Measurements from ENCODE around the gene CPA1. TPM values are rescaled to one million over a fixed set of nuclear protein-coding genes. Genes with fewer than 3 reads are reported as not detected.

CPA1 gene
- total and polyA plus RNA-seq, 8 donors: 1.7 to 17.3 (median 5.5) TPM; not detected in 5

DNA sequence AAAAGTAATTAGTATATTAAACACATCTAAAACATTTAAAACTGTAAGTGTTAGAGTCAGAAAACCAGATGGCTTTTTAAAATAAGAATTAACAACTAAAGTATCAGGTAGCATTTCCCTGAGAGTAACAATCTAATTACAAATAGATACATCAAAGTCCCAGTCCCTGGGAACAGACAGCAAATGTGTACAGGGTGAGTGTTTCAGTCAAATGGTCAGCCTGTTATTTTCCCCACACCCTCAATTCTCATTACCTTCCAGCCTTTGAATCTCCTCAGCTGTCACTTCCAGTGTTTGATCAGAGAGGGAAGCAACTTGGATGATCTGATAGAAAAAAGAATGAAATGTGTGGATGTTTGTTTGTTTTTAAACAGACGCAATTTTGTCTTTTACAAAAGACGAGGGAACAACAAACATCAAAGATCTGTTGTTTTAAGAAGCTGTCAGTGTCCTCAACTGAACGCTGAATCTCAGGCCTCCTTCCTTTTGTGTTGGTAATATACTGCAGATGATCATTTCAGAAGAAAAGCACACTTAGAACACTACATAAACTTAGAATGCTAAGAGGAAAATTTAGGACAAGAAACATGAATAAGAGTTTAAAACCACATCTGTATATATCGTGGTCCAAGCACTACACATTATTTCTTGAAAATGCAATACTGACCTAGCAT lies 30.7 kb downstream of the CPA1 start:
- TF ChIP-seq, protein P1, sequence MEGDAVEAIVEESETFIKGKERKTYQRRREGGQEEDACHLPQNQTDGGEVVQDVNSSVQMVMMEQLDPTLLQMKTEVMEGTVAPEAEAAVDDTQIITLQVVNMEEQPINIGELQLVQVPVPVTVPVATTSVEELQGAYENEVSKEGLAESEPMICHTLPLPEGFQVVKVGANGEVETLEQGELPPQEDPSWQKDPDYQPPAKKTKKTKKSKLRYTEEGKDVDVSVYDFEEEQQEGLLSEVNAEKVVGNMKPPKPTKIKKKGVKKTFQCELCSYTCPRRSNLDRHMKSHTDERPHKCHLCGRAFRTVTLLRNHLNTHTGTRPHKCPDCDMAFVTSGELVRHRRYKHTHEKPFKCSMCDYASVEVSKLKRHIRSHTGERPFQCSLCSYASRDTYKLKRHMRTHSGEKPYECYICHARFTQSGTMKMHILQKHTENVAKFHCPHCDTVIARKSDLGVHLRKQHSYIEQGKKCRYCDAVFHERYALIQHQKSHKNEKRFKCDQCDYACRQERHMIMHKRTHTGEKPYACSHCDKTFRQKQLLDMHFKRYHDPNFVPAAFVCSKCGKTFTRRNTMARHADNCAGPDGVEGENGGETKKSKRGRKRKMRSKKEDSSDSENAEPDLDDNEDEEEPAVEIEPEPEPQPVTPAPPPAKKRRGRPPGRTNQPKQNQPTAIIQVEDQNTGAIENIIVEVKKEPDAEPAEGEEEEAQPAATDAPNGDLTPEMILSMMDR (IDR thresholded peaks at IDR 0.05): no peak
- no peak for TF ChIP-seq POLR2A (IDR thresholded peaks at IDR 0.05)
- no peak for TF ChIP-seq POLR2AphosphoS5 (IDR thresholded peaks at IDR 0.05)
- no peak for TF ChIP-seq EP300 (IDR thresholded peaks at IDR 0.05)
- intact Hi-C loops (cut with DNase I; ENCODE audit: low total_unique reads): no loop called here
- no peak for DNase-seq
- H3K27me3 ChIP-seq: no peaks in the 10 kb centered on the region
- H3K9me3 ChIP-seq: no peaks in the 10 kb centered on the region
- WGBS, 5 donors: 66 to 84% (median 78%) methylated on average over 4 of the region's 4 CpGs
- no peak overlapping the region for H3K4me3 ChIP-seq
- peaks cover 0 to 6% (median 0%) of the 10 kb centered on the region in 4 donors for H3K4me1 ChIP-seq
- peaks cover 0 to 3% (median 0%) of the 10 kb centered on the region in 4 donors for H3K36me3 ChIP-seq
- no peak overlapping the region for H3K27ac ChIP-seq

DNA sequence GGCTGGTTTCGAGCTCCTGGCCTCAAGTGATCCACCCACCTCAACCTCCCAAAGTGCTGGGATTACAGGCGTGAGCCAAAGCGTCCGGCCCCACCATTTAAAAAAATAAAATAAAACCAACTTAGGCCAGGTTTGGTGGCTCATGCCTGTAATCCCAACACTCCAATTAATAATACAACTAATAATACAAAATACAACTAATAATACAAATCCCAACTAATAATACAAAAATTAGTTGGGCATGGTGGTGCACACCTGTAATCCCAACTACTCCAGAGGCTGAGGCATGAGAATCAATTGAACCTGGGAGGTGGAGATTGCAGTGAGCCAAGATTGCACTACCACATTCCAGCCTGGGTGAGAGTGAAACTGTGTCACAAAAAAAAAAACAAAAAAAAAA lies 32.9 kb downstream of the CPA1 start:
- no peaks in the 10 kb centered on the region for H3K27me3 ChIP-seq
- 81 to 100% (median 98%) methylated on average over 4 of the region's 4 CpGs for WGBS, 5 donors
- no peaks in the 10 kb centered on the region for H3K9me3 ChIP-seq
- peaks cover 0 to 3% (median 0%) of the 10 kb centered on the region in 4 donors for H3K36me3 ChIP-seq
- no peak for DNase-seq
- H3K4me3 ChIP-seq: no peak overlapping the region
- TF ChIP-seq EP300 (IDR thresholded peaks at IDR 0.05): no peak
- TF ChIP-seq POLR2A (IDR thresholded peaks at IDR 0.05): no peak
- no peak for TF ChIP-seq POLR2AphosphoS5 (IDR thresholded peaks at IDR 0.05)
- TF ChIP-seq, protein P1 (IDR thresholded peaks at IDR 0.05): no peak
- intact Hi-C loops (cut with DNase I; ENCODE audit: low total_unique reads): no loop called here
- H3K4me1 ChIP-seq: peaks cover 0 to 6% (median 0%) of the 10 kb centered on the region in 4 donors
- H3K27ac ChIP-seq: no peak overlapping the region

DNA sequence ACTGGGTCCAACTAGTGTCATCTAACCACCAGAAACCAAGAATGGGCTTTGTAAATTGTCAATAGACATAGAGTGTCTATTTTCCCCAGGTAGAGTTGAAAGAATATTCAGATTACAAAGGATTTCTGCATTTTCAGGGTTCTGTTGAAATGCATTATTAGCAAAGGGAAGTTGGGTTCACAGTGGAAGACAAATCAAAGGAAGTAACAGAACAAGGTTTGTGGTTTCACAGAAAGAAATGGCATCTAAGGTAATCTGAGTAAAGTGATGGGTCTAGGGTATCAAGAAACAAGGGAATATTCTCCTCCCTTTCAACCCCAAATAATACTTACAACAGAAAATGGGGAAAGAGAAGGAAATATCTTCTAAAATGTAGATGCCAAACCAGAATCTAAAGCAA lies 34.7 kb downstream of the CPA1 start:
- Histone ChIP-seq H3K27me3 (no peaks in the 10 kb centered on the region), H3K36me3 (peaks cover 0 to 3% (median 0%) of the 10 kb centered on the region in 4 donors), H3K9me3 (no peaks in the 10 kb centered on the region), H3K4me1 (no peaks in the 10 kb centered on the region), H3K27ac (no peak overlapping the region), H3K4me3 (no peak overlapping the region)
- no peak for DNase-seq
- intact Hi-C loops (cut with DNase I; ENCODE audit: low total_unique reads): no loop called here
- TF ChIP-seq EP300 (IDR thresholded peaks at IDR 0.05) (no peak), POLR2AphosphoS5 (IDR thresholded peaks at IDR 0.05) (no peak), POLR2A (IDR thresholded peaks at IDR 0.05) (no peak)
- TF ChIP-seq, protein P1 (IDR thresholded peaks at IDR 0.05): no peak

DNA sequence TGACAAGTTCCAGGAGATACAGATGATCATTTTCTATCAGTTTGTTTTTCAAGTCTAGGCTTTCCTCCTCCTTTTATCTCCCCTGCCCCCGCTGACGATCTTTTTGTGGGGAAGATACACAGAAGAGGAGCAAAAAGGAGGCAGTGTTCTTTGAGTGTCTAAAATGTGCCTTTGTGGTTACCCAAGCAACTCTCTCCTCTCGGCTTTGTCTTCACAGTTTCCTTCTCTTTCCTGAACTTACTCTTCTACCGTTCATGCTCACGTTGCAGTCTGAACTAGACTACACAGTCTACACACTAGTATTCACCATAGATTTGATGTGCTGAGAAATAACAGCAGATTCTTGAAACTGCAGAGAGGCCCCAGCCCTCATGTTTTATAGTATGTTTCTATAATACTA lies 36.9 kb downstream of the CPA1 start:
- Histone ChIP-seq H3K4me1 (peaks cover 0 to 17% (median 8%) of the 10 kb centered on the region in 4 donors), H3K27ac (no peak overlapping the region), H3K27me3 (no peaks in the 10 kb centered on the region), H3K4me3 (no peak overlapping the region), H3K9me3 (no peaks in the 10 kb centered on the region), H3K36me3 (no peaks in the 10 kb centered on the region)
- no peak for DNase-seq
- WGBS, 5 donors: 58 to 77% (median 63%) methylated on average over 5 of the region's 5 CpGs
- no peak for TF ChIP-seq POLR2A (IDR thresholded peaks at IDR 0.05)
- TF ChIP-seq, protein P1 (IDR thresholded peaks at IDR 0.05): no peak
- TF ChIP-seq EP300 (IDR thresholded peaks at IDR 0.05): no peak
- intact Hi-C loops (cut with DNase I; ENCODE audit: low total_unique reads): no loop called here

All from stomach (tissue), 9 donors.